GM04504 (cell line): ENCODE data around the gene ZSCAN12.
"Not testable (repeated sequence)": the region's sequence is repeated elsewhere in the genome, so short reads cannot be mapped to it uniquely, and the experiment has no call there.

ENCODE experiments used
- DNase-seq: peaks from one replicate; pipeline ENCODE4 v3.0.0-alpha.2; 2012; ENCODE audit warnings: low read depth

Gene ZSCAN12

GRCh38 chr6:28393912-28394662, 5.5 kb downstream of the ZSCAN12 start:
- DNase-seq = no peak

- DNase-seq = no peak
Measured at GRCh38 chr6:28390688-28391087, 8.9 kb downstream of the ZSCAN12 start.

DNA sequence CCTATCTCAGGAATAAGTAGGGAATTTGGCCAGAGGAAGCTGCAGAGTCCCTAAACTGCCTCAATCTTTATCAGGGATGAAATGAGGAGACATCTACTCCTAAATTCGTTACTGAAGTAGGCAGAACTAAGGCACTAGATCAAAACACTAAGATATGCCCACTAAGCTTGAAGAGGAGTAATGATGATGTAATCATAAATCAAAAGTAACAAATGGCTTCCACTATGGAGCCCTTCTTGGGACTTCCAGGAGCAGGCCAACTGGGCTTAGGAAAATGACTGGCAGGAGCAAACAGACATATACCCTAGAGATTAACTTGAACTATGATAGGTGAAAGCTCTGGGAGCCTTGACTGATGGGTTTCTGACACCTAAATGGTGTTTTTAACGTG, 15.4 kb downstream of the ZSCAN12 start:
- no peak for DNase-seq

DNA sequence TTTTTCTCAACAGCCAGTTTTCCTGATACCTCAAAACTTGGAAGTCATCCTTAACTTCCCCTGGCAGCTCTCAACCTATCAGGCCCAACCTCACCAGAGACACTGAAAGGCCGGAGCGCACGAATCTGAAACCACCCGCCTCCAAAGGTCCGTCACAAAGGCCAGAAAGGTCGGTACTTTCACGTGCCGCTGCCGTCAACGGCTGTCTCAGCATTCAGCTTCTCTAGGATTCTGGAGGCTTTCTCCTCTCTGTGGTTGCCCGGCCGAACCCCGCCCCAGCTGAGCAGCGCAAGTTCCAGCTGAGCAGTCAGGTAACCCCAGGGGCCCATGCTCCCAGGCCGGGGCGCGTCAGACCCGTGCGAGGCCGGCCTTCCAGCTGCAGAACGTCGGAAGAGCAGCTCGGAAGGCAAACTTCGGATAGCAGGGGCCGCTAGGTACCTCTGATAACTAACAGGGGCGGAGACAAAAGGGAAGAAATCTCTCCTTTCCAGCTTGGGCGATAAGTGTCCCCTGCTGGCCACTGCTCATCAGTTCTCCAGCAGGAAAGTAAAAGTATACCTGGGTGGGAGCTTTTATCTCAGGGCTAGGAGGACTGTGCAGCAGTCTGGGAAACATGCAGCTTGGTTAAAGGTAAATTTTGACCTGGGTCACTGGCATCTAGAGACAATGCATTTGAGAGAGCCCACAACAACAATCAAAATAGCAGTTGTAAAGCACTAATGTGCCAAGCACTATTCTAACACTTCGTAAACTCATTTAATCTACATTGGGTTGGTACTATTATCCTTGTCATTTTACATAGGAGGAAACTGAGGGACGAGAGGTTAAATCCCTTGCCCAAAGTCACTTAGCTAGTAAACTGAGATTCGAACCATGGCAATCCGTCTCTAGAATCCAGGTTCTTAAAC, 16.1 kb downstream of the ZSCAN12 start:
- DNase-seq = no peak

- no peak for DNase-seq
Measured at GRCh38 chr6:28380381-28380780, 19.2 kb downstream of the ZSCAN12 start.

GRCh38 chr6:28378644-28379043, 20.9 kb downstream of the ZSCAN12 start:
- no peak for DNase-seq

GRCh38 chr6:28377879-28378278, 21.7 kb downstream of the ZSCAN12 start:
- no peak for DNase-seq

DNA sequence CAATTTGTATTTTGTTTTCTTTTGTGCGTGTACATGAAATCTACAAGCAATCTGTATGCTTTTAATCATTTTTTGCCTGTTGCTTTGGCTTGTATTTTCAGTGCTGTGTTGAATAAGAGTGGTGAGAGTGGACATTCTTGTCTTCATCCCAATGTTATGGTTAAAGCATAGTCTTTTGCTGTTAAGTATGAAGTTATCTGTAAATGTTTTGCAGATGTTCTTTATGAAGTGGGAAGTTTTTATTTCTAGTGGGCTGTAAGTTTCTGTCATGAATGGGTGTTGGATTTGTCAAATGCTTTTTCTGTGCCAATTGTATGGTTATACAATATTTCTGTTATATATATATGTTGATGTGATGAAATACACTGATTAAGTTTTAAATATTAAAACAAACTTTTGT, 25.6 kb downstream of the ZSCAN12 start:
- DNase-seq = no peak

DNA sequence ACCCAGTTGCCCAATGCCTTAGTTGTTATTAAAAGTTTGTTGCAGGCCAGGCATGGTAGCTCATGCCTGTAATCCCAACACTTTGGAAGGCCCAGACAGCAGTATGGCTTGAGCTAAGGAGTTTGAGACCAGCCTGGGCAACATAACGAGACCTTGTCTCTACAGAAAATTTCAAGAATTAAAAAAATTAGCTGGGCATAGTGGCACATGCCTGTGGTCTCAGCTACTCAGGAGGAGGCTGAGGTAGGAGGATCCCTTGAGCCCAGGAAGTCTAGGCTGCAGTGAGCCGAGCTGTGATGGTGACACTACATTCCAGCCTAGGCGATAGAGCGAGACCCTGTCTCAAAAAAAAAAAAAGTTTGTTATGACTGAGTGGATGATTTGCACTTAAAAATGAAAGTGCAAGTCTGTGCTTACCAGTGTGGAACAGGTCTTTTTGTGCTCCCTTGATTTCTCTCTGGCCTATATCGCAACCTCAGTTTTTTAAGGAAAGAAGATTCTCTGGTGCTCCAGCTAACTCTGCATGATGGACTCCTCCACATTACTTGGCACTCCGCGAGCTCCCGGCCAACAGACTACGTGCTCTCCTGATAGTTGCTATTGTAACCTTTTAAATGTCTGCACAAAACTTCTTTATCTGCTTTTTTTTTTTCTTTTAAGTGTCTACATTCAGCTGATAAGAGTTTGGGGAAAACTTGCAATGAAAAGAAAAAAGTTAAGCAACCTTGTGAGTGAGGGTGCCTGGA, 27.7 kb downstream of the ZSCAN12 start:
- no peak for DNase-seq

- no peak for DNase-seq
Measured at GRCh38 chr6:28371280-28371679, 28.3 kb downstream of the ZSCAN12 start.

DNA sequence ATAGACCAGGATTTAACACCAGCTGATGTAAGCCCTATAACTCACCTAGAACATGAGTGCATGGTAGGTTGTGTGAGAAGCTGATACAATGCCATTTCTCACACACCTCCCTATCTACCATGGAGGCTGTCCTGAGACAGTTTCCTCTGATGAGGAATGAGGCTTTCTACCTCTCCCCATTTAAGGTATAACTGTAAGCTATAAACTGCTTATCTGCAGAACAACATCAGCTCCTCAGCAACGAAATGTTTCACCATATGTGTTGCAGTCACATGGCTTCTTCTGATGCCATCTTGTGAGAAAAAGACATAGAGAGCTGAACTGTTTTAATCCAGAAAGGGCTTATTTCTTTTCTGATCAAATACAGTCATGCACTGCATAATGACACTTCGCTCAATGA, 29.1 kb downstream of the ZSCAN12 start:
- DNase-seq = no peak

DNA sequence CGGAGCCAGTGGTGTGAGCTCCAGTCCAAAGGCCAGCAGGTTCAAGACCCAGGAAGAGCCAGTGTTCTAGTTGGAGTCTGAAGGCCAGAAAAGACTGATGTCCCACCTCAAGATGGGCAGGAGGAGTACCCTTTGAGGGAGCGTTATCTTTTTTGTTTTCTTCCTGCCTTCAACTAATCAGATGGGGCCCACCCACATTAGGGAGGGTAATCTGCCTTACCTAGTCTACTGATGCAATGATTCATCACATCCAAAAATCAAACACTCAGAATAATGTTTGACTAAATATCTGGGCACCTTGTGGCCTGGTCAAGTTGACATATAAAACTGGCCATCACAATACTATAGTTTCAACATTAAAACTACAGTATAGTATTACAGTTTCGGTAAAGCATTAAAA, 30.1 kb downstream of the ZSCAN12 start:
- no peak for DNase-seq

DNA sequence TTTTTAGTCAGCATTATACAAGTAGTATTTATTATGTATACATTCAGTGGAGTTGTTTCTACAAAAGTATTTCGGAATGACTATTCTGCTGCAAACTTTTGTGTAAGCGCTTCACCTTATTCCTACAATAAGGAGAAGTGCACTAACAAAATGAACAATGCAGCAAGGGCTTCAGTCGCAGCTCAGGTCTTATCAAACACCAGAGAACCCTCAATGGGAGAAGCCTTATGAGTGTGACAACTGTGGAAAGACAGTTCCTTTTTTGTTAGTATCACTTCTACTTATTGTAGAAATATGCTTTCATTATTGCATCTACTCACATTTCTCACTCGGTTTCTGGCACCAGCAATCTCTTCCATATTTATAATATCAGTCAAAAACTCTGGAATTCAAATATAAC, 31.0 kb downstream of the ZSCAN12 start:
- DNase-seq = no peak

- not testable (repeated sequence) for DNase-seq
Measured at GRCh38 chr6:28365590-28365989, 34.0 kb downstream of the ZSCAN12 start.

DNA sequence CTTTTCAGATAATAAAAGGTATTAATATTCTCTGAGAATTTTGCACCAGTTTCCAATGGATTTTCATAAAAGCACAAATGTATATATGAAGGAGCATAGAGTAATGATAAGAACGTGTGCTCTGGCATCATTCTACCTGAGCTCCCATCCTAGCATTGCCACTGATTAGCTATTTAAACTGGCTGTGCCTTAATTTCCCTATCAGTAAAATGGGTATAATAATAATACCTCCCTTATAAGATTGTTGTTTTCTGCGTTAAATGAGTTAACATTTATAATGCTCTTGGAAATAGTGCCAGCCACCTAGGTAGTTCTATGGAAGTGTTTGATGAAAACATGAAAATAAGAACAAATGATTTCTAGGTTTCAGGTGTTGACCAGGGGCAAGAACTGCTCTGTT, 38.6 kb downstream of the ZSCAN12 start:
- no peak for DNase-seq

GRCh38 chr6:28359562-28359961, 40.0 kb downstream of the ZSCAN12 start:
- DNase-seq = not testable (repeated sequence)

- DNase-seq = no peak
Measured at GRCh38 chr6:28357036-28357435, 42.5 kb downstream of the ZSCAN12 start.

DNA sequence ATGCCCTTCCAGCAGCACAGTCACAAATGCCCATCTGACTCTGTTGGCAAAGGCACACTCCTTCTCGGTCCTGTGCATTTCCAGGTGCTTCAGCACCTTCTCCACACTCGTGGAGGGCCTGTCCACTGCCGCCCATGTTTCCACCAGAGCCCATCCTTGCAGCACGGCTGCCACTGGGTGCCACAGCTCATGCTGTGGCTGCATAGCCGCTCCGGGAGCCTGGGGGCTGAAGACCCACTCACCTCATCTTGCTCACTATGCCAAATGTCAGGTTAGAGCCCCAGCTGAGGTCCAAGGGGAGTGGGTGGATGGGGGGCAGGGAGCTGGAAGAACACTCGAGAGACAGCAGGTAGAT, 42.9 kb downstream of the ZSCAN12 start:
- DNase-seq = no peak

- peak; percentile 73 for DNase-seq
Measured at GRCh38 chr6:28355743-28356665, 43.5 kb downstream of the ZSCAN12 start.

GRCh38 chr6:28354688-28355554, 44.6 kb downstream of the ZSCAN12 start:
- DNase-seq = no peak
